ENCODE data around the gene TPRA1. TPM values are rescaled to one million over a fixed set of nuclear protein-coding genes. Genes with fewer than 3 reads are reported as not detected.

The TPRA1 gene
- total and polyA plus RNA-seq, 9 of the 15 experiments (the other 6 are each of a cell fraction or from before 2014, with no cell fraction given): 0.66 to 21.5 (median 11.1) TPM

GRCh38 chr3:127590282-127590592, 296 bp downstream of the TPRA1 start (continued):
- TF ChIP-seq RERE (CRISPR knock-in tag; IDR thresholded peaks at IDR 0.05; ENCODE audit: borderline replicate concordance): no peak
- no peak for TF ChIP-seq RREB1 (CRISPR knock-in tag; IDR thresholded peaks at IDR 0.05)
- TF ChIP-seq ZNF3 (CRISPR knock-in tag; IDR thresholded peaks at IDR 0.05): no peak
- TF ChIP-seq U2AF1 (optimal IDR thresholded peaks at IDR 0.05; ENCODE audit: low read depth, low read length): peak; percentile 46
- no peak for TF ChIP-seq JUNB (CRISPR knock-in tag; conservative IDR thresholded peaks at IDR 0.05)
- no peak for TF ChIP-seq ZNF347 (CRISPR knock-in tag; IDR thresholded peaks at IDR 0.05; ENCODE audit: low read depth)
- no peak for TF ChIP-seq GTF2B (IDR thresholded peaks at IDR 0.05; ENCODE audit: extremely low read depth, insufficient read length)
- no peak for TF ChIP-seq NCOA2 (IDR thresholded peaks at IDR 0.05; ENCODE audit: partially characterized antibody in 2 of 2)
- TF ChIP-seq ERF (CRISPR knock-in tag; IDR thresholded peaks at IDR 0.05): peak; percentile 30; the same call in 1 of the 2 replicates
- no peak for TF ChIP-seq POLR2AphosphoS5 (IDR thresholded peaks at IDR 0.05; ENCODE audit: control insufficient read depth, insufficient read depth, low read depth, low read length)
- TF ChIP-seq PHF20 (IDR thresholded peaks at IDR 0.05; ENCODE audit: partially characterized antibody): no peak
- TF ChIP-seq ILK (tag; IDR thresholded peaks at IDR 0.05; ENCODE audit: borderline replicate concordance, low read depth): no peak
- no peak for TF ChIP-seq ZFP36 (IDR thresholded peaks at IDR 0.05; ENCODE audit: low read depth, low read length, partially characterized antibody)
- TF ChIP-seq HDAC3 (IDR thresholded peaks at IDR 0.05; ENCODE audit: borderline replicate concordance, partially characterized antibody): no peak
- no peak for TF ChIP-seq MCM5 (IDR thresholded peaks at IDR 0.05; ENCODE audit: low read depth)
- TF ChIP-seq MEIS2 (IDR thresholded peaks at IDR 0.05; ENCODE audit: partially characterized antibody): no peak
- peak; percentile 40; the same call in 1 of the 2 replicates for TF ChIP-seq GABPB1 (CRISPR knock-in tag; IDR thresholded peaks at IDR 0.05)
- no peak for TF ChIP-seq EHMT2 (IDR thresholded peaks at IDR 0.05)
